Middle frontal gyrus (tissue), 1 donor: ENCODE results near the gene PASK.
"Not testable (repeated sequence)": the region's sequence is repeated elsewhere in the genome, so short reads cannot be mapped to it uniquely, and the experiment has no call there.

ENCODE experiments used
- DNase-seq: peaks from one replicate; pipeline ENCODE4 v3.0.0-alpha.2; 2015; ENCODE audit warnings: low spot score; ENCODE audit errors: extremely low spot score

Gene PASK

GRCh38 chr2:241107031-241107783 is 42.1 kb downstream of the PASK start:
- no peak for DNase-seq

GRCh38 chr2:241105641-241106040 is 43.6 kb downstream of the PASK start:
- no peak for DNase-seq

GRCh38 chr2:241104611-241105010 is 44.7 kb downstream of the PASK start:
- DNase-seq: not testable (repeated sequence)

- no peak for DNase-seq
Observed at GRCh38 chr2:241103176-241103595, 46.1 kb downstream of the PASK start.

- DNase-seq: peak; percentile 83
Observed at GRCh38 chr2:241102239-241102803, 47.0 kb downstream of the PASK start, which contains the start of gene MTERF4. TSS of gene MTERF4 (minus strand) at chr2:241102287. CDS start at chr2:241102273, 14 bp downstream.

- no peak for DNase-seq
Observed at GRCh38 chr2:241099246-241099645, 50.0 kb downstream of the PASK start.

GRCh38 chr2:241096979-241097378 is 52.3 kb downstream of the PASK start:
- DNase-seq: no peak

GRCh38 chr2:241095594-241096290 is 53.5 kb downstream of the PASK start:
- DNase-seq: no peak

- DNase-seq: no peak
Observed at GRCh38 chr2:241094924-241095420, 54.3 kb downstream of the PASK start.

- DNase-seq: no peak
Observed at GRCh38 chr2:241094172-241094571, 55.1 kb downstream of the PASK start.

GRCh38 chr2:241093133-241093781 is 56.0 kb downstream of the PASK start:
- not testable (repeated sequence) for DNase-seq

GRCh38 chr2:241092677-241093076 is 56.6 kb downstream of the PASK start:
- DNase-seq: no peak

GRCh38 chr2:241091734-241092445 is 57.4 kb downstream of the PASK start:
- no peak for DNase-seq

GRCh38 chr2:241091201-241091600 is 58.1 kb downstream of the PASK start:
- DNase-seq: no peak

GRCh38 chr2:241088791-241089732 is 60.2 kb downstream of the PASK start:
- no peak for DNase-seq

GRCh38 chr2:241088376-241088775 is 60.9 kb downstream of the PASK start:
- DNase-seq: no peak

GRCh38 chr2:241087420-241088268 is 61.6 kb downstream of the PASK start:
- DNase-seq: no peak

GRCh38 chr2:241084856-241085444 is 64.3 kb downstream of the PASK start:
- no peak for DNase-seq

GRCh38 chr2:241083091-241083415 is 66.2 kb downstream of the PASK start:
- DNase-seq: no peak
